HG03280 (cell line): Measurements from ENCODE around the gene CRK.
"Not testable (repeated sequence)": the region's sequence is repeated elsewhere in the genome, so short reads cannot be mapped to it uniquely, and the experiment has no call there.

Experiments used
- ATAC-seq: cut with Tn5 transposase; IDR thresholded peaks from one replicate; pipeline ENCODE4 v1.9.1; 2021; ENCODE audit warnings: mild to moderate bottlenecking, moderate library complexity; ENCODE audit not compliant: unreplicated experiment

CRK gene

GRCh38 chr17:1467898-1468492 is 12.0 kb upstream of the CRK start:
- no peak for ATAC-seq

- ATAC-seq: no peak
Measured at GRCh38 chr17:1467258-1467657, 11.2 kb upstream of the CRK start.

DNA sequence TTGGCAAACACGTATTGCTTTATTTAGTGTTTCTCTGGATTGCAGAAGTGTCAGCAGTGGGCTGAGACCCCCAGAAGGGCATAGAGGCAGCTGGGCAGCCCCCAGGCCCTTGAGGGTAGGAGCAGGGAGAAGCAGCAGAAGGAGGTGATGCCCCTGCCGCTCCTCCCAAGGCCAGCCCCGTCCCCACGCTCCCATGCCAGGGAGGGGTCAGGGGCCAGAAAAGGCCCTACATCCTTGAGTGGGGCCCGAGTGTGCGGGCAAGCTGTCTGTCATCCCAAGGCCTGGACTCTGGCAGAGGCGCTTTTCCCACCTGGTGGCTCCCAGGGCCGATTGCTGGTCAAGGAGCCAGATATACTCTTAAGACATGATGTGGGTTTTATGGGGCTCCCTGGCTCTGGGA is 8.2 kb upstream of the CRK start:
- ATAC-seq: no peak

- no peak for ATAC-seq
Measured at GRCh38 chr17:1462164-1463112, 6.4 kb upstream of the CRK start.

DNA sequence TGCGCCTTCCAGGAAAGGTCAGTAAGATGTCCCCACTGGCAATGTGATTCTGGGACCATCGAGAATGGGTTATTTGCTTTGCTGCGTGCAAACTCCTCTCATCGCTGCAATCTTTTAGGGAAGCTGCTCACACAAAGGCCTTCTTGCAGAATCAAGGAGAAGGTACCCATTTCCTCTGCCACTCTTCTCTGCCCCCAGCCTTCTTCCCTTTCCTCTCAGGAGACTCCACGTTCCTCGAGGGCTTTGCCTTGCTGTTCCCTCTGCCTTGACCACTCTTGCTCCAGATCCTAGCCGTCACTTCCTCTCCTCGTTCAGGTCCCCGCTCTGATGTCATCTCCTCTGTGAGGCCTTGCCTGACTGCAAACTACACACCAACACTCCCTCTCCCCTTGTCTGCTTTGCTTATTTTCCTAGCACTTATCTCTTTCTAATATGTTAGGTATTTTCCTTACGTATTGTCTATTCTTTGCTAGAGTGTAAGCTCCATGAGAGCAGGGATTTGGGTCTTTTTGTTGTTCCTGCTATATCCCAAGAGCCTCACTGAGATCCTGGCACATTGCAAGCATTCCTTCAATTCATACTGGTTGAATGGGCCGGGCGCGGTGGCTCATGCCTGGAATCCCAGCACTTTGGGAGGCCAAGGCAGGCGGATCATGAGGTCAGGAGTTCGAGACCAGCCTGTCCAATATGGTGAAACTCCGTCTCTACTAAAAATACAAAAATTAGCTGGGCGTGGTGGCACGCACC is 5.3 kb upstream of the CRK start:
- no peak for ATAC-seq

DNA sequence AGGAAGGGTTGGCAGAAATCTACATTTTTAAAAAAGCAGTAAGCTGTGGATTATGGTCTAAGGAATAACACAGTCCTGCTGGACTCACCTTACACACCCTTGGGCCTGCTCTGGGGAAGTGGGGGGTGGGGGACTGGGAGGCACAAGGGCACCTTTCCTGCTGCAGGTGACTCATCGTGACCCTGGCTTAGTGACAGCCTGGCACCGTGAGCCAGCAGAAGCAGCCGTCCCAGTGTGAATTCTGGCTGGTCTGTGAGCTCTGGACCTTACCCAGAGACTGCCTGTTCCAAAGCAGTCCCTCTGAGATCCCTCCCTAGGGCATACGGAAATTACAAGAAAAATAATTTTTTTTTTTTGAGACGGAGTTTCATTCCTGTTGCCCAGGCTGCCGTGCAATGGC is 4.2 kb upstream of the CRK start:
- no peak for ATAC-seq

DNA sequence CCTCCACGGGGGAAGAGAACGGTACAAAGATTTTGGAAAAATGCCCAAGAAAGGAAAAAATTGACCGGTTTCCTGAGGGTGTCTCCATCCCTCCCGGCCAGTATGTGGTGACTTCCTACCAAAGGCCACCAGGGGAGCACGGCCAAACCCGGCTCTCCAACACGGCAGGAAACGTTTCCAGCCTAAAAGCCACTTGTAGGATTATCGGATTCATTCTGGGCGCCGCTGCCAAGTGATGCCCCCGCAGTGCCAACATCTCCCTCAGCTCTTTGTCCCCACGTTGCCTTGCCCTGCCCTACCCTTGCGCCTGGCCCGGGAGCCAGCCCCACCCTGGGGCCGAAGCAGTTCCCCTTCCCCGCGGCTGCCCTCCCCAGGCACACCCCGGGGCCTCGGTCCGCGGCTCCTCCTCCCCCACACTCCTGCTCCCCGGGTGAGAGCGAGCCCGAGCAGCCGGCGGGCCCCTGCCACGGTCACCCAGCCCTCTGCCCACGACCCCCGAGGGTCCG is 688 bp downstream of the CRK start:
- peak; percentile 28 for ATAC-seq

DNA sequence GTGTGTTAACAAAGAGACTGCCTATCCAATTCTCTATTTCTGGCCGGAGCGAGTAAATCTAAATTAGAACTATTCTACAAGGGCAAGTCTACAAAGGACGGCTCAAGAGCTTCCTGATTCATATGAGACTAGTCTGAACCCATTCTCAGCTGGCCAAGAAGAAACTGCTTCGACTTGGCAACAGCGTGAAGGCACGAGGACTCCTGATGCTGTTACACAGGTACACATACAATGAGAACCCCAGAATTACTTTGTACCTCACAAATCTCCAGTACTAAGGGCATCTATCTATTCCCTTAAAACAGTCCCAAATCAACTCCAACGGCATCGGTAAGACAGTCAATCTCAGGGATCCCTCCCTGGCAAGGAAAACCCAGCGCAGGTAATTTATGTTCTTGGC is 1.5 kb downstream of the CRK start:
- no peak for ATAC-seq

GRCh38 chr17:1453694-1454093 is 2.3 kb downstream of the CRK start:
- not testable (repeated sequence) for ATAC-seq

DNA sequence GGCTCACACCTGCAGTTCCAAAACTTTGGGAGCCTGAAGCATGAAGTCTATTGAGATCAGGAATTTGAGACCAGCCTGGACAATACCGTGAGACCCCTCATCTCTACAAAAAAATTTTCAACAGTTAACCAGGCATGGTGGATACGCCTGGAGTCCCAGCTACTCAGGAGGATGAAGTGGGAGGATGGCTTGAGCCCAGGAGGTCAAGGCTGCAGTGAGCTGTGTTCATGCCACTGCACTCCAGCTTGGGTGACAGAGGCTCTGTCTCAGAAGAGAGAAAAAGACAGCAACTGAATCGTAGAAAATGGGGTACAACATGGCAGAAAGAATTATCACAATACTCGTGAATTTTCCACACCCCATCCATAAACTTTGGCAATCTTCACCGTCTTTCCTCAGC is 3.2 kb downstream of the CRK start:
- no peak for ATAC-seq

GRCh38 chr17:1450261-1450660 is 5.8 kb downstream of the CRK start:
- ATAC-seq: not testable (repeated sequence)

GRCh38 chr17:1449412-1449967 is 6.5 kb downstream of the CRK start:
- ATAC-seq: no peak

GRCh38 chr17:1447052-1447451 is 9.0 kb downstream of the CRK start:
- no peak for ATAC-seq

DNA sequence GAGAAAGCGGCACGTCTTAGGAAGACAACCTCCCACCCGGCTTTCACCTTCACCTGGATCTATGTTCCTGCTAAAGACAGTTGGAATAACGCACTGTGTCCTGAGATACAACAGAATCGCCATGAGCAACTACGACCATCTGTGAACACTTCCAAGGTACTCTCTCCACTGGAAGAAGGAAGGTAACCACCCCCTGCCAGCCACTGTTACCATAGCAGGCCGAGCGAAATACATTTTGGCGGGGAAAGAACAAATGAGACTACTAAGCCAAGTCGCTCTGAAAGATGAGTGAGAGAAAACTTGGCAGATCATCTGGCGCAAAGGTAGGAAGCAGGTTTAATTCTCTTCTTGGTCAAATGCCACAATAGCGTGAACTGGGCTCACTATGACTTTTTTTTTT is 9.8 kb downstream of the CRK start:
- ATAC-seq: no peak

DNA sequence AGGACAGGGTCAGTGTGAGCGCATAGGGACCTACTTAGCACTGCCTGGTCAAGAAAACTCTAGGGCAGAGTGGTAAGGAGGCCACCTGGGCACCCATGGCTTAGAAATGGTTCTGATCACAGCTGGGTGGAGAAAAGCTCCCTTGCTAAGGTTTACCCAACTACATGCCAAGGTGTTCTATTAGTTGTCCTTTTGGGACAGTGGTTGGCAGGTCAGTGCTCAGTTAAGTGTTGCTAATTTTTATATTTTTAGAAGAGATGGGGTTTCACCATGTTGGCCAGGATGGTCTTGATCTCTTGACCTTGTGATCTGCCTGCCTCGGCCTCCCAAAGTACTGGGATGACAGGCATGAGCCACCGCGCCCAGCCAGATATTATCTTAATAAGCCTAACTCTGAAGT is 10.3 kb downstream of the CRK start:
- not testable (repeated sequence) for ATAC-seq

GRCh38 chr17:1442721-1443120 is 13.3 kb downstream of the CRK start:
- ATAC-seq: not testable (repeated sequence)

DNA sequence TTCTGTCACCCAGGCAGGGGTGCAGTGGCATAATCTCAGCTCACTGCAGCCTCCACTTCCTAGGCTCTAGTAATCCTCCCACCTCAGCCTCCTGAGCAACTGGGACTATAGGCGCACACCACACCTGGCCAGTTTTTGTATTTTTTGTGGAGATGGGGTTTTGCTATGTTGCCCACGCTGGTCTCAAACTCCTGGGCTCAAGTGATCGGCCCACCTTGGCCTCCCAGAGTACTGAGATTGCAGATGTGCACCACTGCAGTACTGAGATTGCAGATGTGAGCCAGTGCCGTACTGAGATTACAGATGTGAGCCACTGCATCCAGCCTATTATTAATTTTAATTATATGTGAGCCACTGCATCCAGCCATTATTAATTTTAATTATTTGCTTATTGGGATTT is 13.8 kb downstream of the CRK start:
- no peak for ATAC-seq

GRCh38 chr17:1440921-1441320 is 15.1 kb downstream of the CRK start:
- no peak for ATAC-seq

DNA sequence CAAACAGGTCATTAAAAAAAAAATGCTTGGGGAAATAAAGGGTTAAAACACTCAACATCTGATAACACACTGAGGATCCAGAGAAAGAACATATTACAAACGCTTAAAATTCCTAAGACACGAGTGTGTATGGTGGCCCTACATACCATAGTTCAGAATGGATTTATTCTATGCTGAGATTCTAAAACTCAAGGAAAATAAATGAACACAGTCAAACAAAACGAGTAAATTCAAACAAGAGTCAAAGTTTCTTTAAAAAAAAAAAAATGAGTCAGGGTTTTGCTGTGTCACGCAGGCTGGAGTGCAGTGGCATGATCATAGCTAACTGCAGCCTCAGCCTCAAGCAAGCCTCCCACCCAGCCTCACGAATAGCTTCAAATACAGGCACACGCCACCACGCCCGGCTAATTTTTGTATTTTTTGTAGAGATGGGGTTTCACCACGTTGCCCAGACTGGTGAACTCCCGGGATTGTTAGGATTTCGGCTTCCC is 17.4 kb downstream of the CRK start:
- no peak for ATAC-seq

- no peak for ATAC-seq
Measured at GRCh38 chr17:1435326-1435725, 20.7 kb downstream of the CRK start.

GRCh38 chr17:1434150-1434549 is 21.9 kb downstream of the CRK start:
- ATAC-seq: no peak
